Neuron (in vitro differentiated cells): Measurements from ENCODE around the gene SHISAL1.

Experiments
- H2AFZ ChIP-seq: one replicate; pipeline ENCODE4 v1.6.1; 2013; ENCODE audit warnings: low read depth, mild to moderate bottlenecking, inconsistent platforms, low read length, moderate library complexity
- H3K27me3 ChIP-seq: one replicate; pipeline ENCODE4 v1.6.1; 2013; ENCODE audit warnings: low read length; ENCODE audit not compliant: insufficient read depth
- H3K36me3 ChIP-seq: one replicate; pipeline ENCODE4 v1.6.1; 2013; ENCODE audit warnings: low read length; ENCODE audit not compliant: insufficient read depth
- H3K4me1 ChIP-seq: one replicate; pipeline ENCODE4 v1.6.1; 2013; ENCODE audit warnings: low read length; ENCODE audit not compliant: insufficient read depth
- H3K4me3 ChIP-seq: 2 replicates; pipeline ENCODE4 v1.5.1; 2013; ENCODE audit warnings: mild to moderate bottlenecking, low read length, moderate library complexity
- H3K9me3 ChIP-seq: one replicate; pipeline ENCODE4 v1.6.1; 2013; ENCODE audit warnings: low read length

SHISAL1 gene

GRCh38 chr22:44271732-44272400 lies 40.9 kb downstream of the SHISAL1 start:
- Histone ChIP-seq H3K27me3 (no peaks in the 10 kb centered on the region), H2AFZ (no peak overlapping the region), H3K4me1 (peaks cover 35% of the 10 kb centered on the region), H3K36me3 (no peaks in the 10 kb centered on the region), H3K9me3 (no peaks in the 10 kb centered on the region), H3K4me3 (no peak overlapping the region)

GRCh38 chr22:44271010-44271500 lies 41.7 kb downstream of the SHISAL1 start:
- H3K4me1 ChIP-seq = peaks cover 27% of the 10 kb centered on the region
- H3K4me3 ChIP-seq = no peak overlapping the region
- no peaks in the 10 kb centered on the region for H3K27me3 ChIP-seq
- H3K9me3 ChIP-seq = no peaks in the 10 kb centered on the region
- no peaks in the 10 kb centered on the region for H3K36me3 ChIP-seq
- H2AFZ ChIP-seq = no peak overlapping the region

GRCh38 chr22:44270556-44270880 lies 42.2 kb downstream of the SHISAL1 start:
- no peaks in the 10 kb centered on the region for H3K36me3 ChIP-seq
- H3K4me1 ChIP-seq = peaks cover 25% of the 10 kb centered on the region
- no peak overlapping the region for H3K4me3 ChIP-seq
- no peaks in the 10 kb centered on the region for H3K27me3 ChIP-seq
- no peak overlapping the region for H2AFZ ChIP-seq
- no peaks in the 10 kb centered on the region for H3K9me3 ChIP-seq

DNA sequence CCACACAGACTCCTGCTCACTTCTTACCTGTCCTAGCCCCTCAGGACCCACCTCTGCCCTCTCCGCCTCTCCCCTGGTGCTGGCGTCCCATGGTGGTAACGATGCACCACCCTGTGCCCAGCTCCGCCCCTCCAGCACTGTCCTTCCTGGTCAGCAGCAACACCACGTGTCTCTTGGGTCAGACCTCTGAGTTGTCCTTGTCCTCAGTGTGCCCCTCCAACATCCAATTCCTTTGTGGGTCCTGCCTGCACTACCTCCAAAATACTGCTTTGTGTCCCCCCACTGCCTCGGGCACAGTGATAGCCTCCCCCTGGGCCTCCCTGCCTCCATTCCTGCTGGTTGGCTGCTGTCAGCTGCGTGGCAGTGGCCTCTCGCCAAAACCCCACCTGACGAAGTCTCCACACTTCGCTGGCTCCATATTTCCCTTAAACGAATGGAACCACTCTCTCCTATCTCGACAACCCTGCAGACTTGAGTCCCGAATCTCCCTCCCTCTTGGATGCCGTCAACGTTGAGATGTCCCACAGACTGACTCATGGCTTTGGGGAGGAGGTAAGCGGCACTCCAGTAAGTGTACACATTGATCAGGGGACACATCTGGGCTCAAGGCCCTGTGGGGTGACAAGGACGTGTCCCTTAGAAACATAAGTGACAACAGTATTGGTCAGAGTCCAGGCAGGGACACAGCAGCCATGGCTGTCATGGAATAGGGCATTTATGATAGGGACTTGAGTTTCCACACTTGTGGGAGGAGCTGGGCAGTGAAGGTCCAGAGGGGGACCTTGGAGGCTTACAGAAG lies 42.8 kb downstream of the SHISAL1 start:
- Histone ChIP-seq H3K27me3 (no peaks in the 10 kb centered on the region), H3K4me1 (peaks cover 25% of the 10 kb centered on the region), H3K4me3 (no peak overlapping the region), H3K36me3 (no peaks in the 10 kb centered on the region), H3K9me3 (no peaks in the 10 kb centered on the region), H2AFZ (no peak overlapping the region)

- no peak overlapping the region for H2AFZ ChIP-seq
- H3K4me1 ChIP-seq = peaks cover 25% of the 10 kb centered on the region
- no peaks in the 10 kb centered on the region for H3K36me3 ChIP-seq
- H3K27me3 ChIP-seq = no peaks in the 10 kb centered on the region
- H3K4me3 ChIP-seq = no peak overlapping the region
- H3K9me3 ChIP-seq = no peaks in the 10 kb centered on the region
These were observed 43.6 kb downstream of the SHISAL1 start for GRCh38 chr22:44269117-44269498.

DNA sequence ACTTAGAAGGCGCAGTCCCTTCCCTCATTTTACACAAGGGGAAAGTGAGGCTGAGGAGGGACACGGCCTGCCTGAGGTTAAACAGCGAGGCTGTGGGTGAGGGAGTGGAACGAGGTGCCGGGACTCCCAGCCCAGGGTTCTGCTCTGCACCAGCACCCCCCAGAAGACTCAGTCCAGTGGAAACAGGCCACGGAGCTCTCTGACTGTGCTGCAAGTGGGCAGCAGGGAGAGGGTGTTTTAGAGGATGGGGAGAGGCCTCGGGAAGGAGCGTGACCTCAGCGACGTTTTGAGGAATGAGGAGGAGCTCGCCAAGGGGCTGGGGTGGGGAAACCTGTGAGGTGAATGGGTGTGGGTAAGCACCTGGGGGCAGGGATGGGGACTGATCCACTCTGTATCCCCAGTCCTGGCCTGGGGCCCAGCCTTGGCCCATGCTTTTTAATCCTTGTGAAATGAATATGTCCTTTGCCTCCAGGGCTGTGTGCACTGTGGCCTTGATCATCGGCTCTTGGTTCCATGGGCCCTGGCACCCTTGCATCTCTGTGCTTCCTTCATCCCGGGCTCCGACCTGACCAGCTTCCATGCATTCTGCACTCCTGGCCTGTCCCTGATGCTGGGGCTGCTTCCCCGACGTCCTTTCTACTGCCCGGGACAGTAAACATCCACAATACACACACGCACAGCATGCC lies 44.2 kb downstream of the SHISAL1 start:
- H3K4me3 ChIP-seq = no peak overlapping the region
- no peaks in the 10 kb centered on the region for H3K27me3 ChIP-seq
- no peak overlapping the region for H2AFZ ChIP-seq
- H3K4me1 ChIP-seq = peaks cover 25% of the 10 kb centered on the region
- H3K36me3 ChIP-seq = no peaks in the 10 kb centered on the region
- no peaks in the 10 kb centered on the region for H3K9me3 ChIP-seq

- Histone ChIP-seq H3K9me3 (no peaks in the 10 kb centered on the region), H3K36me3 (no peaks in the 10 kb centered on the region), H3K27me3 (no peaks in the 10 kb centered on the region), H2AFZ (no peak overlapping the region), H3K4me3 (no peak overlapping the region), H3K4me1 (peaks cover 26% of the 10 kb centered on the region)
These were observed 44.9 kb downstream of the SHISAL1 start for GRCh38 chr22:44267856-44268255.

- Histone ChIP-seq H3K36me3 (no peaks in the 10 kb centered on the region), H3K4me1 (peaks cover 24% of the 10 kb centered on the region), H2AFZ (no peak overlapping the region), H3K9me3 (no peaks in the 10 kb centered on the region), H3K4me3 (no peak overlapping the region), H3K27me3 (no peaks in the 10 kb centered on the region)
These were observed 45.7 kb downstream of the SHISAL1 start for GRCh38 chr22:44266796-44267760.

- H2AFZ ChIP-seq = no peak overlapping the region
- no peaks in the 10 kb centered on the region for H3K36me3 ChIP-seq
- H3K9me3 ChIP-seq = no peaks in the 10 kb centered on the region
- H3K4me1 ChIP-seq = peaks cover 13% of the 10 kb centered on the region
- no peaks in the 10 kb centered on the region for H3K27me3 ChIP-seq
- H3K4me3 ChIP-seq = no peak overlapping the region
These were observed 49.2 kb downstream of the SHISAL1 start for GRCh38 chr22:44263547-44263946.

GRCh38 chr22:44261861-44262595 lies 50.7 kb downstream of the SHISAL1 start:
- Histone ChIP-seq H3K9me3 (no peaks in the 10 kb centered on the region), H2AFZ (no peak overlapping the region), H3K4me3 (no peak overlapping the region), H3K4me1 (peaks cover 8% of the 10 kb centered on the region), H3K27me3 (no peaks in the 10 kb centered on the region), H3K36me3 (no peaks in the 10 kb centered on the region)

GRCh38 chr22:44261164-44261860 lies 51.4 kb downstream of the SHISAL1 start:
- Histone ChIP-seq H3K9me3 (no peaks in the 10 kb centered on the region), H3K4me1 (peaks cover 14% of the 10 kb centered on the region), H3K27me3 (no peaks in the 10 kb centered on the region), H3K36me3 (no peaks in the 10 kb centered on the region), H2AFZ (no peak overlapping the region), H3K4me3 (no peak overlapping the region)
